HL-60 (cell line): ENCODE data around the gene RPL22.

Experiments used
- DNase-seq, 2 experiments: peaks; one replicate each; pipeline ENCODE4 v3.0.0-alpha.2; 2010 to 2020; ENCODE audit warnings: low read depth in 1 of 2, low spot score in 1 of 2
- H3K27ac ChIP-seq: fragments of 250-450 bp; sonication (Bioruptor Pico); replicated peaks from 2 replicates; pipeline ENCODE4 v1.5.1; 2020; ENCODE audit warnings: mild to moderate bottlenecking, moderate library complexity
- H3K27me3 ChIP-seq: fragments of 250-450 bp; sonication (Bioruptor Pico); 2 replicates; pipeline ENCODE4 v1.5.1; 2021; ENCODE audit warnings: mild to moderate bottlenecking, moderate library complexity; ENCODE audit not compliant: insufficient read depth, poor library complexity, severe bottlenecking
- H3K4me3 ChIP-seq: replicated peaks from 2 replicates; pipeline ENCODE4 v1.5.1; 2011; ENCODE audit warnings: mild to moderate bottlenecking, control low read depth, low read length; ENCODE audit not compliant: insufficient read depth
- GABPA ChIP-seq: IDR thresholded peaks from 2 replicates; pipeline ENCODE4 v1.6.1; 2012; ENCODE audit warnings: low read depth
- POLR2AphosphoS5 ChIP-seq: IDR thresholded peaks from 2 replicates; pipeline ENCODE4 v1.6.1; 2012; ENCODE audit warnings: low read depth
- REST ChIP-seq: IDR thresholded peaks from 2 replicates; pipeline ENCODE4 v1.6.1; 2012; ENCODE audit warnings: low read depth; ENCODE audit not compliant: insufficient replicate concordance
- SPI1 ChIP-seq: IDR thresholded peaks from 2 replicates; pipeline ENCODE4 v1.6.1; 2012; ENCODE audit warnings: low read depth, mild to moderate bottlenecking, borderline replicate concordance
- TF ChIP-seq, protein P1 (sequence below): IDR thresholded peaks from one replicate; pipeline ENCODE4 v1.5.1; 2011; ENCODE audit warnings: low read length, control low read depth, inconsistent platforms; ENCODE audit not compliant: insufficient read depth

RPL22 gene

GRCh38 chr1:6148497-6149241, 50.7 kb downstream of the RPL22 start:
- Histone ChIP-seq H3K27me3 (peaks cover 14% of the 10 kb centered on the region), H3K27ac (no peak overlapping the region), H3K4me3 (no peak overlapping the region)
- TF ChIP-seq, protein P1, sequence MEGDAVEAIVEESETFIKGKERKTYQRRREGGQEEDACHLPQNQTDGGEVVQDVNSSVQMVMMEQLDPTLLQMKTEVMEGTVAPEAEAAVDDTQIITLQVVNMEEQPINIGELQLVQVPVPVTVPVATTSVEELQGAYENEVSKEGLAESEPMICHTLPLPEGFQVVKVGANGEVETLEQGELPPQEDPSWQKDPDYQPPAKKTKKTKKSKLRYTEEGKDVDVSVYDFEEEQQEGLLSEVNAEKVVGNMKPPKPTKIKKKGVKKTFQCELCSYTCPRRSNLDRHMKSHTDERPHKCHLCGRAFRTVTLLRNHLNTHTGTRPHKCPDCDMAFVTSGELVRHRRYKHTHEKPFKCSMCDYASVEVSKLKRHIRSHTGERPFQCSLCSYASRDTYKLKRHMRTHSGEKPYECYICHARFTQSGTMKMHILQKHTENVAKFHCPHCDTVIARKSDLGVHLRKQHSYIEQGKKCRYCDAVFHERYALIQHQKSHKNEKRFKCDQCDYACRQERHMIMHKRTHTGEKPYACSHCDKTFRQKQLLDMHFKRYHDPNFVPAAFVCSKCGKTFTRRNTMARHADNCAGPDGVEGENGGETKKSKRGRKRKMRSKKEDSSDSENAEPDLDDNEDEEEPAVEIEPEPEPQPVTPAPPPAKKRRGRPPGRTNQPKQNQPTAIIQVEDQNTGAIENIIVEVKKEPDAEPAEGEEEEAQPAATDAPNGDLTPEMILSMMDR, result no peak
- TF ChIP-seq SPI1, result no peak
- TF ChIP-seq REST, result no peak
- TF ChIP-seq POLR2AphosphoS5, result no peak
- no peak for TF ChIP-seq GABPA
- peak in 1 of 2 experiments; percentile 25 for DNase-seq

DNA sequence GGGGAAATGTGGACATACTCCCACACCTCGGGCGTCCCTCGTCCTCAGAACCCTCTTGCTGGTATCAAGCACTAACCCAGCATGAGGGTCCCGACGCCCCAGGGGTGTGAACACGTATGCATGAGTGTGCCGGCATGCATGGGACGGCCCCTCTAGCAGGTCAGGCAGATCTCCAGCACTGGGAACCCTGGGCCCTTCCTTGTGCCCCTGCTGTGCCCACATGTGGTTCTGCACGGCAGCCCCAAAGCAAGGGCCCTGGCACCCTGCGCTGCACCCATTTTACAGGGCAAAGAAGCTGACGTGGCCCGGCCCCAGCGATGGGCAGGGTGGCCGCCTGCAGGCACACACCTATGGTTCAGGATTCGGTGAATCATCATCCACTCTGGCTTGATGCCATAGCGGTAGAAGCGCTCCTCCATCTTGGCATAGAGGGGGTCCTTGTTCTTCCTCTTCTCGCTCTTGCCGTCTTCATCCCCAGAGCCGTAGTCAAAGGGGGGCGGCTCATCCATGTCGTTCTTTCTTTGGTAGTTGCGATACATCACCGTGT, 53.5 kb downstream of the RPL22 start:
- TF ChIP-seq SPI1 (no peak), POLR2AphosphoS5 (no peak), GABPA (no peak), REST (no peak)
- TF ChIP-seq, protein P1, result no peak
- Histone ChIP-seq H3K4me3 (no peak overlapping the region), H3K27me3 (peaks cover 14% of the 10 kb centered on the region), H3K27ac (no peak overlapping the region)
- DNase-seq, result no peak

DNA sequence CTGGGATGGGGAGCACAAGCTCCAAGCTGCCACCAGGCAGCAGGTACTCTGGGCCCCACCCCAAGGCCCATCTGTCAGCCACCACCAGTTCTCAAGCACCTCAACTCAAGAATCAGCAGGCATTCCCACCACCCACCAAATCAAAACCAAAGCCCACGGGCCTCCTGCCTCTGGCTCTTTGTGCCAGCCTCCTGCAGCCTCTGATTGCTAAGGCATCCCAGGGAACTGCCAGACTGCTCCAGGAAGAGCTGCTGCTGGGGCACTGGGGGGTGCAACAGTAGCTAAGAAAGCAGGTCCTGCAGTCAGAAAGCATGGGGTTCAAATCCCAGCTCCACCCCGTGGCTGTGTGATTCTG, 54.0 kb downstream of the RPL22 start:
- Histone ChIP-seq H3K4me3 (no peak overlapping the region), H3K27ac (no peak overlapping the region), H3K27me3 (peaks cover 14% of the 10 kb centered on the region)
- no peak for DNase-seq
- TF ChIP-seq, protein P1, result no peak
- TF ChIP-seq SPI1 (no peak), REST (no peak), GABPA (no peak), POLR2AphosphoS5 (no peak)
